ENCODE measurements around the gene SLX4. TPM values are rescaled to one million over a fixed set of nuclear protein-coding genes. Genes with fewer than 3 reads are reported as not detected.

The SLX4 gene
- total and polyA plus RNA-seq, 2 experiments from 2014 or later, result 1.9 to 2.3 TPM

- no peak for DNase-seq
- Histone ChIP-seq H3K9me2 (ENCODE audit: insufficient read depth) (no peaks in the 10 kb centered on the region), H3F3A (ENCODE audit: insufficient read depth) (no peaks in the 10 kb centered on the region), H3K9ac (no peak overlapping the region), H3K4me3 (no peak overlapping the region), H4K20me1 (ENCODE audit: insufficient read depth) (no peaks in the 10 kb centered on the region), H3K27me3 (replicated peaks; ENCODE audit: insufficient read depth) (no peaks in the 10 kb centered on the region), H3K4me1 (ENCODE audit: insufficient read depth) (no peaks in the 10 kb centered on the region), H3K27ac (no peak overlapping the region), H3K79me2 (ENCODE audit: insufficient read depth) (no peaks in the 10 kb centered on the region), H3K4me2 (ENCODE audit: unreplicated experiment) (no peak overlapping the region), H2AFZ (no peak overlapping the region), H3K36me3 (ENCODE audit: low read depth) (no peaks in the 10 kb centered on the region), H3K9me3 (ENCODE audit: low read depth) (no peaks in the 10 kb centered on the region)
- in situ Hi-C loops (cut with MboI), result no loop called here
- TF ChIP-seq EZH2 (IDR thresholded peaks at IDR 0.05; ENCODE audit: insufficient read depth, poor library complexity, severe bottlenecking), result no peak
- no peak for TF ChIP-seq EZH2phosphoT487 (IDR thresholded peaks at IDR 0.05; ENCODE audit: insufficient read depth, low read depth)
- 95 to 96% methylated on average over 11 of the region's 11 CpGs for WGBS, 2 experiments (ENCODE audit: low coverage in 1 of 2, low lambda C conversion rate in 2 of 2, missing lambda C conversion rate in 2 of 2)
Observed at GRCh38 chr16:3595110-3595486, 16.3 kb downstream of the SLX4 start.

- Histone ChIP-seq H3K9me3 (ENCODE audit: low read depth) (no peaks in the 10 kb centered on the region), H3K79me2 (ENCODE audit: insufficient read depth) (no peaks in the 10 kb centered on the region), H3K4me3 (no peak overlapping the region), H3K9ac (no peak overlapping the region), H3K27ac (no peak overlapping the region), H2AFZ (no peak overlapping the region), H3K27me3 (replicated peaks; ENCODE audit: insufficient read depth) (no peaks in the 10 kb centered on the region), H3K4me2 (ENCODE audit: unreplicated experiment) (no peak overlapping the region), H3F3A (ENCODE audit: insufficient read depth) (no peaks in the 10 kb centered on the region), H3K36me3 (ENCODE audit: low read depth) (no peaks in the 10 kb centered on the region), H3K9me2 (ENCODE audit: insufficient read depth) (no peaks in the 10 kb centered on the region), H4K20me1 (ENCODE audit: insufficient read depth) (no peaks in the 10 kb centered on the region), H3K4me1 (ENCODE audit: insufficient read depth) (no peaks in the 10 kb centered on the region)
- no peak for DNase-seq
- in situ Hi-C loops (cut with MboI), result no loop called here
- TF ChIP-seq EZH2phosphoT487 (IDR thresholded peaks at IDR 0.05; ENCODE audit: insufficient read depth, low read depth) (no peak), EZH2 (IDR thresholded peaks at IDR 0.05; ENCODE audit: insufficient read depth, poor library complexity, severe bottlenecking) (no peak)
- 96 to 97% methylated on average over 16 to 22 of the region's 22 CpGs for WGBS, 2 experiments (ENCODE audit: low coverage in 1 of 2, low lambda C conversion rate in 2 of 2, missing lambda C conversion rate in 2 of 2)
Observed at GRCh38 chr16:3594316-3595109, 16.9 kb downstream of the SLX4 start.

GRCh38 chr16:3592559-3592958 is 18.8 kb downstream of the SLX4 start:
- DNase-seq, result no peak

GRCh38 chr16:3591991-3592390 is 19.4 kb downstream of the SLX4 start:
- no peaks in the 10 kb centered on the region for H3K27me3 ChIP-seq (replicated peaks; ENCODE audit: insufficient read depth)
- no peak overlapping the region for H3K4me2 ChIP-seq (ENCODE audit: unreplicated experiment)
- H3K9me3 ChIP-seq (ENCODE audit: low read depth), result no peaks in the 10 kb centered on the region
- H4K20me1 ChIP-seq (ENCODE audit: insufficient read depth), result no peaks in the 10 kb centered on the region
- DNase-seq, result no peak
- no peaks in the 10 kb centered on the region for H3K9me2 ChIP-seq (ENCODE audit: insufficient read depth)
- H3K9ac ChIP-seq, result no peak overlapping the region
- H3K36me3 ChIP-seq (ENCODE audit: low read depth), result no peaks in the 10 kb centered on the region
- no peaks in the 10 kb centered on the region for H3F3A ChIP-seq (ENCODE audit: insufficient read depth)
- no peak overlapping the region for H3K4me3 ChIP-seq
- H3K27ac ChIP-seq, result no peak overlapping the region
- TF ChIP-seq EZH2phosphoT487 (IDR thresholded peaks at IDR 0.05; ENCODE audit: insufficient read depth, low read depth) (no peak), EZH2 (IDR thresholded peaks at IDR 0.05; ENCODE audit: insufficient read depth, poor library complexity, severe bottlenecking) (no peak)
- in situ Hi-C loops (cut with MboI), result no loop called here
- no peaks in the 10 kb centered on the region for H3K79me2 ChIP-seq (ENCODE audit: insufficient read depth)
- 93 to 100% methylated on average over 6 of the region's 6 CpGs for WGBS, 2 experiments (ENCODE audit: low coverage in 1 of 2, low lambda C conversion rate in 2 of 2, missing lambda C conversion rate in 2 of 2)
- no peak overlapping the region for H2AFZ ChIP-seq
- H3K4me1 ChIP-seq (ENCODE audit: insufficient read depth), result no peaks in the 10 kb centered on the region

More at GRCh38 chr16:3592559-3592958, 18.8 kb downstream of the SLX4 start:
- in situ Hi-C loops (cut with MboI), result no loop called here
- Histone ChIP-seq H3F3A (ENCODE audit: insufficient read depth) (no peaks in the 10 kb centered on the region), H2AFZ (no peak overlapping the region), H4K20me1 (ENCODE audit: insufficient read depth) (no peaks in the 10 kb centered on the region), H3K27ac (no peak overlapping the region), H3K9ac (no peak overlapping the region), H3K4me3 (no peak overlapping the region), H3K9me3 (ENCODE audit: low read depth) (no peaks in the 10 kb centered on the region), H3K4me2 (ENCODE audit: unreplicated experiment) (no peak overlapping the region), H3K36me3 (ENCODE audit: low read depth) (no peaks in the 10 kb centered on the region), H3K79me2 (ENCODE audit: insufficient read depth) (no peaks in the 10 kb centered on the region), H3K27me3 (replicated peaks; ENCODE audit: insufficient read depth) (no peaks in the 10 kb centered on the region), H3K9me2 (ENCODE audit: insufficient read depth) (no peaks in the 10 kb centered on the region), H3K4me1 (ENCODE audit: insufficient read depth) (no peaks in the 10 kb centered on the region)
- TF ChIP-seq EZH2phosphoT487 (IDR thresholded peaks at IDR 0.05; ENCODE audit: insufficient read depth, low read depth), result no peak
- no peak for TF ChIP-seq EZH2 (IDR thresholded peaks at IDR 0.05; ENCODE audit: insufficient read depth, poor library complexity, severe bottlenecking)
- 96 to 97% methylated on average over 12 of the region's 12 CpGs for WGBS, 2 experiments (ENCODE audit: low coverage in 1 of 2, low lambda C conversion rate in 2 of 2, missing lambda C conversion rate in 2 of 2)

Measured in GM23248 (cell line).